ENCODE data around the gene TAPBP.
A peak's percentile ranks its signal among the peaks of the same experiment; 100 is the strongest.
"Not testable (repeated sequence)": the region's sequence is repeated elsewhere in the genome, so short reads cannot be mapped to it uniquely, and the experiment has no call there.

Gene TAPBP

GRCh38 chr6:33295621-33296369 is 18.1 kb downstream of the TAPBP start:
- no peak for DNase-seq

- no peak for DNase-seq
These were observed 19.6 kb downstream of the TAPBP start for GRCh38 chr6:33294086-33294823.

DNA sequence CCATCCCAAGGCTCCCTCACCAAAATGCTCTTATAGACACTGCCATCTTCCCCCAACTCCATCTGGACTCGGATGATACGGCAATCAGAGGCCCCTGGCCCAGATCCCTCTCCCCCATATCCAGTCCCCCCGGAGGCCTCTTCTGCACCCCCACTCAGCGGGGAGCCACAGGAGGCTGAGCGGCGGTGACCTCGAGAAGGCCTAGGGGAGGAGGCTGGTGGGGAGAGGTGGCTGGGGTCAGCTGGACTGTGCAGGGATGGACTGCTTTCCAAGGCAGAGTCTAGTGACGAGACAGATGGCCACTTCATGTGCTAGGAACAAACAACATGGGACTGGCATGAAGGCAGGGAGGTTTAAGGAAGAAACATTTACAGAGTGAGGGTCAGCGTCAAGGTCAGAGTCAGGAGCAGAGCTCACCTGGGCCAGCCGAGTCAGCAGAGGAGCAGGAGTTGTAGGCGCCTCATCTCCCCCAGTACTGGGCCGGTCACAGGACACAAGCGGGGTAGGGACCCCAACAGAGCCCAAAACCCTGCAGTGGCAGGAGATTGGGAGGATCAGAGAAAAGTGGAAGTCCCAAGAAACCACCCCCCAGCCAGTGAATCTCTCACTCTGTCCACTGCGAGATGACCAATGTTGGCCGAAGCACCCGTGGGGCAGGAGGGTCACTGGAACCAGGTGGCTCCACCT is 20.7 kb downstream of the TAPBP start:
- DNase-seq = no peak

GRCh38 chr6:33290459-33290858 is 23.4 kb downstream of the TAPBP start:
- no peak for DNase-seq

DNA sequence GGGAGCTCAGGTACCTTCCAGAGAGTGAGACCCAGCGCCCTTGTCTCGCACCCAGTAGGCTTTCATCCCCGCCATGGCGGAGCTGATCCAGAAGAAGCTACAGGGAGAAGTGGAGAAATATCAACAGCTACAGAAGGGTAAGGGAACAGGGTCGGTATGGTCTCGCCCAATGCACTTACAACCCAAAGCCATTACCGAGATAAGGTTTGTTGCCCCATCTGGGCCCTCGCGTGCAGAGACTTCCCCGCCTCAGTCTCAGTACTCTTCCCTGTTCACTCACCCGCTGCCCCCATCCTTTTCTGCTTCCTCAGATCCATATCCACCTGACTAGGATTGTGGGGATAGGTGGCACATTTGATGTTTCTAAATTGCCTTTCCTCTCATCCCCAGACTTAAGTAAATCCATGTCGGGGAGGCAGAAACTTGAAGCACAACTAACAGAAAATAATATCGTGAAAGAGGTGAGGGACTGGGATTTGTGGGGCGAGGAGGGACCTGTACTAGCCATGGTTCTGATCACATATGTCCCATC is 24.0 kb downstream of the TAPBP start:
- no peak for DNase-seq

DNA sequence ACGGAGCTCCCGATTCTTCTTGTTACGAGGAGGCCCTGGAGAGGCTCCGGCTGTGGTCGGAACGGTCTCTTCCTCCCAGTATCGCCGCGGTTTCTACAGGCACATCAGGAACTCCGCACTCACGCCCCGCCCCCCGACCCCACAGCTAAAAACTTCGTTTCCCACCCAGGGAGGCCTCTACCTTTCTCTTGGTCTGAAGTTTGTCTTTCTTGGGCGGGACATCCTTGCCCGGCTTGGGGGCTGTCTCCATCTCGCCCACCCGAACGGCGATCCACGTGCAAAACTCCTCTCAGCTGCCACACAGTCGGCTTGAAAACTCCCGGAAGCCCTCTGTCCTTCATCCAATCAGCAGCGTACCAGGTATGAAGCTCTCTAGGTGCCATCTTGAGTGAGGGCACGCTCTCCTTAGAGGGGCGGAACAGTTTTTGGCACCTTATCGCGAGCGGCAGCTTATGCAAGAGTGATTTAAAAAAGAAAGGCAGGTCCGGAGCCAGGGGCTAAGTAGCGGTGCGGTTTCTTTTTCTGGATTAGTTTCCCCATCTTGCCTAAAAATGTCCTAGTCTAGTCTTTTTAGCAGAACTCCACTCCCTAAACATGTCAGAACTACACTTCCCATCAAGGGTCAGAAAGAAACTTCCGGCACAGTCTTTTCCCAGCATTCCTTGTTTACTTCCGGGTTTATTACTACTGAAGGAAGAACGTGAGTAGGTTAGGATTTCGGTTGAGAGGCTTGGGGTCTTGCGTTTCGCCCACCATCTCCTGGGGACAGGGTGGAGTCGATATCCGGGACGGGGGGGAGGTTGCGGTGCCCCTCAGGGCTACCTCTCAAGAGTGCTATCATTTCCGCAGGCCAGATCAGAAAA is 24.7 kb downstream of the TAPBP start, which contains the start of the genes PFDN6 and WDR46:
PFDN6 (plus strand) TSS at position 681 of the 863 bp plus-strand sequence. CDS start 256 bp downstream, outside the sequence.
WDR46 (minus strand) TSS at position 319 of the 863 bp plus-strand sequence; CDS start at position 250, 69 bp downstream.
- peak; percentile 99 for DNase-seq

GRCh38 chr6:33288141-33288920 is 25.5 kb downstream of the TAPBP start:
- DNase-seq = no peak

DNA sequence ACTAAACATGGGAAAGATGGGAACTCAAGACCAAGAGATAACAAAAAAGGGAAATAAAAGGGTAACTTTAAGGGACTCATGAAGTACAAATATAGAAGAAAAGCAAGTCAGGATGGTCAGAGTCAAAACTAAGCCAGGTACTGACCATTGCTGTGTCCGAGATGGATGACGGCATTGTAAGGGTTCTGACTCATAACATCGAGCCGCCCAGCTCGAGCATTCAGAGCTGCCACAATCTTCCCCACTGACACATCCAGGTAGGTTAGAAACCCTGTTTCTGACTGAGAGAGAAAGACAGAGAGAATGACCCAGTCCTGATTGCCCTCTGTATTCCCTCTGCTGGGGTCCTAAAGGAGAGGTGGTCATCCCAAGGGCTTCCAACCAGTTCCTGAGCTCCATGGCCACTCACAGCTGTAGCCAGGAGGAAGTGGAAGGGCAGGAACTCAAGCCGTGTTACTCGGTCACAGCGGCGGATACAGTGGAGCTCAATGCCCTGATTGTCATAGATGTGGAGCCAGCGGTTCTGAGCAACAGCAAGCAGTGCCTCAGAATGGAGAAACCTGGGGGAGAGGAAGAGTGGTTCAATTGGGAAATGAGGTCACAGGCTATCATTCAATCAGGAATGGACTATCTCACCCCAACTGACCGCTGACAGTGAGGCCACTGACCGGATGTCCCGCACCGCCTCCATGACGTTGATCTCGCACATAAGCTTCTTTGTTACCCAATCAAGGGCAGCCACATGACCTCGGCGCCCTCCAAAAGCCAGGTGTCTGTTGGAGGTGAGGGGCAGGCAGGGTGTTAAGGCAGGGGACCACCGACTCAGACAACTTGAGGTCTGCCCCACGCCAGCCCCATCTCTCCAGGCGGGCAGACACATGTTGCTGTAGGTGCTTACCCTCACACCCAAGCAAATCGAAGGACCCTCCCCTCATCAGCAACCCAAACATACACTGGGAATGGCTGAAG is 26.6 kb downstream of the TAPBP start:
- no peak for DNase-seq

- DNase-seq = not testable (repeated sequence)
These were observed 28.7 kb downstream of the TAPBP start for GRCh38 chr6:33285214-33285613.

- no peak for DNase-seq
These were observed 33.3 kb downstream of the TAPBP start for GRCh38 chr6:33280539-33280938.

DNA sequence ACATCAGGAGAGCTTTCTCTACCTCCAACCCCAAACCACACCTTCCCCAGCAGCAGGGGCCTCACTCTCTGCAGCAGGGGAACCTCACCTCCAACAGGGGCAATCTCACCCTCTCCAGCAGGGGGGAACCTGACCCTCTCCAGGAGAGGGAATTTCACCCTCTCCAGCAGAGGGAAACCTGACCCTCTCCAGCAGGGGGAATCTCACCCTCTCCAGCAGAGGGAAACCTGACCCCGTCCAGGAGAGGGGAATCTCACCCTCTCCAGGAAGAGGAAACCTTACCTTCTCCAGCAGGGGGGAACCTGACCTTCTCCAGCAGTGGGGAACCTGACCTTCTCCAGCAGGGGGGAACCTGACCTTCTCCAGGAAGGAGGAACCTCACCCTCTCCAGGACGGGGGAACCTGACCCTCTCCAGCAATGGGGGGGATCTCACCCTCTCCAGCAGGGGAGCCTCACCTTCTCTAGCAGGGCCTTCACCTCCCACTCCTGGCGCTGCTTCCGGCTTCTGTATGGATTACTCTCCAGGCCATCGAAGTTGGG is 33.8 kb downstream of the TAPBP start:
- DNase-seq = peak; percentile 71

DNA sequence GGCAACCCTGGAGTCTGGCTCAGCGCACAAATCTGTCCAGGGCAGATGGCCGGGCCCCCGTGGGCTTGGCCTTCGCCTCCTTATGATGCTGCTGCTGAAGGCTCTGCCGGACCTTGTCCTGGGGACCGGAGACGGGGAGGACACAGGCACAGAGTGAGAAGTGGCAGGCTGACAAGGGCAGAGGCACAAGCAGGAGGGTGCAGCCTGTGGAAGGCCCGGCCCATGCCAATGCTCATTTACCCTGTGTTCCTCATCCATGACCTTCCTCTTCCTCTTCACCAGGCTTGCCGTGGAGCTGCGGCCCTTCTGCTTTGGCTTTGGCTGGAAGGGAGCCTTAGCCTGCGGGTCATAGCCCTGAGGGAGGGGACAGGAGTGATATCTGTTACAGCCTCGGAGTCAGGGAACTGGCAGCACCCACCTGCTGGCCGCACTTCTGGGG is 34.6 kb downstream of the TAPBP start:
- no peak for DNase-seq

- no peak for DNase-seq
These were observed 35.1 kb downstream of the TAPBP start for GRCh38 chr6:33278810-33279209.

DNA sequence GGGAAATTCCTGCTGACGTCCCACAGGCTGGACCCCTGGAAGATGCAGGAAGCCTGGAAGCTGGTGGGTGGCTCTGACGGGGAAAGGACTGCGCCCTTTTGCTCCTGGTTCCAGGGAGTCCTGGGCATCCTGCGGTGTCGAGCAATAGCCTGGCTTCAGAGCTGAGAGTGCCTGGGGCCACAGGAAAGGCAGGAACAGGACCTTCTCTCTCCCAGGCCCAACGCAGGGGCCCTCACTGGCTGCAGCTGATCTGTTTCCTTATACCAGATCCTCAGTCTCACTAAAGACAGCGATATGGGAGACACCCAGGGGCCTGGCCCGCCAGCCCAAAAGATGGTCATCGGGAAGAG is 35.5 kb downstream of the TAPBP start:
- no peak for DNase-seq

GRCh38 chr6:33277663-33278391 is 36.1 kb downstream of the TAPBP start:
- DNase-seq = no peak

- DNase-seq = peak; percentile 96
These were observed 36.8 kb downstream of the TAPBP start, which contains the start of gene B3GALT4 for GRCh38 chr6:33276864-33277662. Gene B3GALT4 (plus strand): TSS chr6:33277123. CDS start chr6:33277420, 297 bp downstream.

GRCh38 chr6:33276581-33276863 is 37.4 kb downstream of the TAPBP start:
- no peak for DNase-seq
